Endometrium (tissue), 2 donors: ENCODE data around the gene CTBP2.
"Not testable (repeated sequence)": the region's sequence is repeated elsewhere in the genome, so short reads cannot be mapped to it uniquely, and the experiment has no call there.

Experiments
- FAIRE-seq: peaks from 2 replicates; lab custom pipeline; 2012; peaks lifted over from hg19 to GRCh38; lab: Jason Lieb, UNC
- donor health status: control.
- donor health status: control.

CTBP2 gene

GRCh38 chr10:125158601-125159485 lies 1.5 kb downstream of the CTBP2 start:
- no peak for FAIRE-seq

DNA sequence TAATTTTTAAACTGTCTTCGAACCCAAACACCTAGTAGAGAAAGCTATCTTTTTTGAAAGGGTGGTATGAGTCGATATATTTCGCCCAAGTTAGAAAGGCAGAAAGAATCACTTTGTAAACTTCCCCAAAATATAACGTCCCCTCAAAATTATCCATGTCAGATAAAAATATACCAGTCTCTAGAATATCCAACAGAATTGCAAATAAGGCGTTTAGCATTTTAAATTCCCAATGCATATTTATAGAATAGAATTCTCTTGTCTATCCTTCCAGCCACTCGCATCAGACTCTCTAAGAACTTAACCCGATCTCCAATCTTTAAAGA lies 2.1 kb downstream of the CTBP2 start:
- no peak for FAIRE-seq

DNA sequence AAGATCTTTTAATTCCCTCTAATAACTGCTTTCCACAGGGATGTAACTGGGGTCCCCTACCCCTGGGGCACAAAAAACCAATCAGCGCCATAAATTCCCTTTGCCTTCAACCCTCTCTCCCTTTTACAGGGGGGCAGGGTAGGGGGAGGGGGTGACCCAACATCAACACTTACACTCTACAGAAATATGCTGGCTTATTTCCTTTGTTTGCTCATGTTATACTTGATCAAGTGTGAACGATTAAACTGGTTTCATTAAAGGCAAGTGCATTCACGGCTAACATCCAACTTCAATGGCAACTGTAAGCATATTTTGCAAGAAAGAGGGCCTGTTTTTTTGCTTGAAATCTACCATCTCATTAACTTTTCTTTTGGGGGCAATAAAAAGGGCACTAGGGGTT lies 2.9 kb downstream of the CTBP2 start:
- FAIRE-seq, result no peak

DNA sequence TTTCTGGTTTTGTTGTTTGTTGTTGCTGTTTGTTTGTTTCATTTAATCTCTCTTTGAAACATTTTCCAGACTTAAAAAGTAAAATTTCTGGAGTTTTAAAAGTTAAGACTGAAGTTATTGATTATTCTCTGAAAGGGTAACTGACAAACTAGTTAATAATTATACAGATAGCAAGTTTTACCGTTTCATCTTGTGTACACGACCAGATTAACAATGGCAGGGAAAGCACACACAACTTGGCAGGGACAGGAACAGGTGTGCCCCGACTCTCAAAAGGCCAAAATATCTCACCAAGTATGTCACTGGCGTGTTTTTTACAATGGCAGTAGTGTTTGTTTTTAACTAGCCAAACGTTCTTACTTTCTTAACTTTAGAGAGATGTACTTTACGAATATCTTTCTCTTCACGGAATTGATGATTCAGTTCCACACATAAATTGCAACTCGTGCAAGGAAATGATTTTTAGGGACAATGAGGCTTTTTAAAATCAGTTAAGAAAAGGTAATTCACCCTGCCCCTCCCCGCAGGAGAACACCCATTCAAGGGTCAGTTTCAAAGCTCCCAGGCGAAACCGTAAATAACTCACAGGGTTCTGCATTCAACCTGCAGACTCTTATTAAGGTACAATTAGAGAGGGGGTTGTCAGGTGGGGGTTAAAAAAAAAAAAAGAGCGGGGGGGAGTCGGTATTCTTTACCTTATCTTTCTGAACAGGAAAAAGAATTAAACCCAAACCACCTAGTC lies 3.5 kb downstream of the CTBP2 start:
- no peak for FAIRE-seq

DNA sequence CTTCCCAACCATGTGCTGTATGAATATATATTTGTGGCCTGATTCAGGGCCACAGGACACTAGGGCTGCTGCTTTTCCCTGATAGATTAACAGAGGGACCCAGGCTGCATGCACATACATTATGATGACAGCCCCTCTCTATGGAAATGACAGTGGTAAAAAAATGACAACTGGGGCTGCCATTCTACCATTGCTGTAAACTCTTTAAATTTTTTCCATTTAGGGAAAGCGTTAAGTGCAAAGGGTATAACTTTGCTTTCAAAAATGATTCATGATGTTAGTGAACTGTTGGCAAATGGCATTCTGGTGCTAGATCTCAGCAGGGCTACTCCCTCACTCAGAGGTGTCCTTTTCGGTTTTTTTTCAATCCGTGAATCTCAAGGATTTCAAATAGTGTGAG lies 4.2 kb downstream of the CTBP2 start:
- no peak for FAIRE-seq

DNA sequence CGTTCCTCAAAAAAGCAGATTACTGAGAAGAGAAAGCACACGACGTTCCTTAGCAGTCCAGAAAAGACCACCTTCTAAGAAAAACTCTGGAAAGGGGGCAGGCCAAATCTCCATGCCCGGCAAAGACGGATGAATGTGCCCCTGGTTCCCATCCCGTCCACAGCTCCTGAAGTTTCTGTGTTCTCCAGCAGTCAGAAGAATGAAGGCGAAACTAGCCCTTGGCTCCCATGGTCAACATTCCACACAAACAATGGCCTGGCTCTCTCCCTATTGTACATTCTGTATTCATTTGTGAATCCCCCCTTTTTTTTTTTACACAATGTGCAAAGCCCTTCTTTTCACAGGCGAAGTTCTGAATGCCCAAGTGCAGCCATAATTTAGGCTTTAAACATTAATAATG lies 5.3 kb downstream of the CTBP2 start:
- no peak for FAIRE-seq

- no peak for FAIRE-seq
These were observed 5.8 kb downstream of the CTBP2 start for GRCh38 chr10:125154529-125154928.

GRCh38 chr10:125153703-125154490 lies 6.5 kb downstream of the CTBP2 start:
- no peak for FAIRE-seq

- FAIRE-seq, result no peak
These were observed 7.7 kb downstream of the CTBP2 start for GRCh38 chr10:125152450-125153368.

- FAIRE-seq, result no peak
These were observed 8.6 kb downstream of the CTBP2 start for GRCh38 chr10:125151553-125152449.

GRCh38 chr10:125151170-125151552 lies 9.2 kb downstream of the CTBP2 start:
- no peak for FAIRE-seq

- FAIRE-seq, result not testable (repeated sequence)
These were observed 9.8 kb downstream of the CTBP2 start for GRCh38 chr10:125150376-125151083.

- FAIRE-seq, result no peak
These were observed 10.7 kb downstream of the CTBP2 start for GRCh38 chr10:125149680-125150047.

DNA sequence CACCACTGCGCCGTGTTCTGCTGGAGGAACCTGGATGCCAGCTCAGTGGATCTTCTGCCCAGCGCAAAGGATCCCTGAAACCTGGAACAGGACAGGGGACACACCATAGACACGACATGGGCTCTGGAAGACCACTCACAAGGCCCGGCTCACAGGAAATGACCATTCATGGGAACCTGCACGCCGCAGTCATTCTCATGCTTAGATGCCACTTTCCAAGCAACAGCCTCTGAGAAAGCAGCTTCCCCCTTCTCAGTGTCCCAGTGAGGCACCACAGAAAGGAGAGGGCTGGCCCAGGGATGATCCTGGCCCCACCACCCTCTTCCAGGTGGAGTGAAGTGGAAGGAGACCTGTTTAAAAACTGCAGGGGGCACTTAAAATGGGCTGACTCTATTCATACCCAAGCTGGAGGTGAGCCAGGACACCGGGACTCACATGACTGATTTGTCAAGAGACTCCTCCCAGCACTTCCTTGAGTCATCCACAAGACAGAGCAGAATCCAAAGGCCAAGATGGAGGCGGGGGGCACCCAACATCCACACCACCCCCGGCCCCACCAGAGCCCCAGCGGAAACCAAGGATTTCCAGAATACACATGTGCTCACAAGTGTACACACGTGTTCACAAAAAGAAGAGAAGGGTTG lies 11.2 kb downstream of the CTBP2 start:
- no peak for FAIRE-seq

GRCh38 chr10:125148528-125148927 lies 11.8 kb downstream of the CTBP2 start:
- FAIRE-seq, result no peak

- FAIRE-seq, result no peak
These were observed 12.4 kb downstream of the CTBP2 start for GRCh38 chr10:125147971-125148439.

- FAIRE-seq, result no peak
These were observed 13.4 kb downstream of the CTBP2 start for GRCh38 chr10:125146791-125147579.

DNA sequence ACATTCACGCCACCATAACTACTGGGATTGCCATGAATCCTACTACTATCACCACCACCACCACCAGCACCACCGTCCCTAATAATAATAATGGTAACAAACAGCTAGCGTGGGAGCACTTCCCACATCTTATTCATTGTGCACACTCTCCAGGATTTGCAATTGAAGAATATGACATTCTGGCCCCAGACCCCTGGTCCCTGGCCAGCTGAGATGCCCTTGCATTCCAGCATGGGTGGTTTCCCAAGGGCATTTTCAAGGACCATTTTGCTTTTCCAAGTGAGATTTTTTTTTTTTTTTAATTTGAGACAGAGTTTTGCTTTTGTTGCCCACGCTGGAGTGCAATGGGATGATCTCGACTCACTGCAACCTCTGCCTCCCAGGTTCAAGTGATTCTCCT lies 14.7 kb downstream of the CTBP2 start:
- no peak for FAIRE-seq
